Right lobe of liver (tissue), 4 donors: ENCODE data around the gene TXNDC15.

Experiments used
- POLR2A ChIP-seq: fragments of 450-650 bp; IDR thresholded peaks from one replicate; pipeline ENCODE4 v1.6.1; 2017; ENCODE audit warnings: antibody characterized with exemption, mild to moderate bottlenecking
- TF ChIP-seq, protein P1 (sequence below), 4 donors: fragments of 200-600 bp in 3 of 4; fragments of 450-650 bp in 1 of 4; IDR thresholded peaks; one replicate each; pipeline versions ENCODE4 v1.5.1 to v1.8.0; 2016 to 2022; ENCODE audit warnings: antibody characterized with exemption in 4 of 4, mild to moderate bottlenecking in 2 of 4
- donor health status: DM: no; HTN: no; CAD: no.
- donor health status: DM: no; HTN: no; CAD: no.
- donor health status: DM: no; HTN: yes; CAD: no.

GRCh38 chr5:134873987-134874830, at the start of gene TXNDC15:
- TF ChIP-seq, protein P1, sequence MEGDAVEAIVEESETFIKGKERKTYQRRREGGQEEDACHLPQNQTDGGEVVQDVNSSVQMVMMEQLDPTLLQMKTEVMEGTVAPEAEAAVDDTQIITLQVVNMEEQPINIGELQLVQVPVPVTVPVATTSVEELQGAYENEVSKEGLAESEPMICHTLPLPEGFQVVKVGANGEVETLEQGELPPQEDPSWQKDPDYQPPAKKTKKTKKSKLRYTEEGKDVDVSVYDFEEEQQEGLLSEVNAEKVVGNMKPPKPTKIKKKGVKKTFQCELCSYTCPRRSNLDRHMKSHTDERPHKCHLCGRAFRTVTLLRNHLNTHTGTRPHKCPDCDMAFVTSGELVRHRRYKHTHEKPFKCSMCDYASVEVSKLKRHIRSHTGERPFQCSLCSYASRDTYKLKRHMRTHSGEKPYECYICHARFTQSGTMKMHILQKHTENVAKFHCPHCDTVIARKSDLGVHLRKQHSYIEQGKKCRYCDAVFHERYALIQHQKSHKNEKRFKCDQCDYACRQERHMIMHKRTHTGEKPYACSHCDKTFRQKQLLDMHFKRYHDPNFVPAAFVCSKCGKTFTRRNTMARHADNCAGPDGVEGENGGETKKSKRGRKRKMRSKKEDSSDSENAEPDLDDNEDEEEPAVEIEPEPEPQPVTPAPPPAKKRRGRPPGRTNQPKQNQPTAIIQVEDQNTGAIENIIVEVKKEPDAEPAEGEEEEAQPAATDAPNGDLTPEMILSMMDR (IDR thresholded peaks at IDR 0.05), result no peak
- peak; percentile 79 for TF ChIP-seq POLR2A
